ENCODE results near the gene MS4A10.
"Not testable (repeated sequence)": the region's sequence is repeated elsewhere in the genome, so short reads cannot be mapped to it uniquely, and the experiment has no call there.

MS4A10 gene

DNA sequence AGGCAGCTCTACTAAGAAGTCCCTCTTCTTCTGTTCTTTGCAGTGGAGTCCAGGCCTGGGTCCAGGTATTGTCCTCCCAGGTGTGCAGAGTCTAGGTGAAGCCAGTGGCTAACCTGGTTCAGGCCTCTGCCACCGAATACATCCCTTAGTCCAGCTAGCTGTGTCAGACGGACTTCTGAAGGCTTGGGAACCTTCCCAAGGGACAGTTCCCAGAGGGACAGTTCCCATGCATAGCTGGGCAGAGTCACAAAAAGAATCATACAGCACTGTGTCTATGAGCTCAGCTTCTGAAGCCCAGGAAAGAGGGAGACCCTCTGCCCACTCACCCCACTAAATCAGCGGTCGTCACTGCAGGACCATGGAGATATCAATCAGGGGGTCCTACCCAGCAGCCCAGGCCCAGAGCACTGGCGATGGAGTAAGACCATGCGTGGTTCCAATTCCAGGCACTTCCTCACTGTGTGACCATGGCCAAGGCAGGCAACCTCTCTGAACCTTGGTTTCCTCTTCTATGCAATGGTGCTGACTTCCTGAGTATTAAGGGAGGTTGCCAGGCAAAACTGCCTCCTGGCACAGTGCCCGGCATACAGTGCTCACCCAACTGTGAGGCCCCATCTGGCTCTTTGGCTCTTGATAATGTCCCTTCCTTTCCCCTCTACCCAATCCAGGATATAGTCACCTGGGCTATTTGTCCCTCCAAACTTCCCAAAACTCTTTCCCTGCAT, 3.4 kb downstream of the MS4A10 start:
- no peak for DNase-seq (ENCODE audit: low read depth)

DNA sequence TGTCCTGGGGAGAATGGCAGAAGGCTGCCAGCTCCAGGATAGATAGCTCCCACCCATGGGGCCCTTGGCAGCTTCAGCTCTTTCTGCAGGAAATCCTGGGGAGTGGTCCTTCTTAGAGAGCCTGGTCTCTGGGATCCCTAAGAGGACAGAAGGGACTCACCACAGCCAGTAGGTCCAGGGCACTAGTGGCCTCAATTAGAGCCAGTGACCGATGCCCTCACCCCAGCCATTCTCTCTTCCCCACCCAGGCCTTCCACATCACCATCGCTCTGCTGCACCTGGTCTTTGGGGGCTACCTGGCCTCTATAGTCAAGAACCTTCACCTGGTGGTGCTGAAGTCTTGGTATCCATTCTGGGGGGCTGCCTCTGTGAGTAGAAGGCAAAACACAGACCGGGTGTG, 5.6 kb downstream of the MS4A10 start:
- no peak for DNase-seq (ENCODE audit: low read depth)

GRCh38 chr11:60791153-60791933, 6.2 kb downstream of the MS4A10 start:
- DNase-seq (ENCODE audit: low read depth) = no peak

DNA sequence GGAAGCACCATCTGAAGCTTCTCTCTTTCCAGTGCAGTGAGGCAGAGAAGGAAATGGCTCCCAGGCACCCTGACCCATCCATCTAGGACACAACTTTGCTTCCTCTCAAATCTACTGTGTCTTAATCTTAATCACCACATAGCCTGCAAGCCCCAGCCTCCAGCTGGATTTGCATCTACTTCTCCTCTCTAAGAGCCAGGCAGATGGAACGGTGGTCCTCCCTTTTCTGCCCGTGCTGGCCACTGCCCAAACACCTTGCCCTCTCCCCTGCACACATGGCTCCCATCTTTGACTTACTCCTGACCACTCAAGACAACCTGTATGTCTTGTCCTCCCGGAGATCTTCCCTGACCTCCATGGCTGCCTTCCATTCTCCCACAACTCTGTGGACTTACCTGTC, 7.4 kb downstream of the MS4A10 start:
- DNase-seq (ENCODE audit: low read depth) = no peak

- no peak for DNase-seq (ENCODE audit: low read depth)
These were observed 10.2 kb downstream of the MS4A10 start for GRCh38 chr11:60795291-60795690.

GRCh38 chr11:60797846-60798630, 12.9 kb downstream of the MS4A10 start:
- no peak for DNase-seq (ENCODE audit: low read depth)

DNA sequence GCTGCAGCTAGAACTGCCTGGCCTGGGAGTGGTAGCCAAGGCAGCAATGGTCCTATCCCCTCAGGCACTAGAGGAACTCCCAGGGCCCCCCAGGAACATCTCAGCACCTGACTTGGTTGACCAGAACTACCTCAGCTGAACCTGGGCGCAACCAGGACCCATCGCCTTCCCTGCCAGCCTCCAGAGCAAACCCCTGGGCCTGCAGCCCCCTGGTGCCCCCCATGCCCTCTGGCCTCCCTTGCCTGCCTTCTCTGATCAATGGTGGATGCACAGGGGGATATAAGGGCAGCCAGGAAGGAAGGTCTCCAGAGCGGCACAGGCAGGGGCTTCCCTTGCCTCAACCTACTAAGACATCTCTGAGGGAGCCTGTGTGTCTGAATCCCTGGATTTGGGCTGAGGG, 13.5 kb downstream of the MS4A10 start:
- no peak for DNase-seq (ENCODE audit: low read depth)

DNA sequence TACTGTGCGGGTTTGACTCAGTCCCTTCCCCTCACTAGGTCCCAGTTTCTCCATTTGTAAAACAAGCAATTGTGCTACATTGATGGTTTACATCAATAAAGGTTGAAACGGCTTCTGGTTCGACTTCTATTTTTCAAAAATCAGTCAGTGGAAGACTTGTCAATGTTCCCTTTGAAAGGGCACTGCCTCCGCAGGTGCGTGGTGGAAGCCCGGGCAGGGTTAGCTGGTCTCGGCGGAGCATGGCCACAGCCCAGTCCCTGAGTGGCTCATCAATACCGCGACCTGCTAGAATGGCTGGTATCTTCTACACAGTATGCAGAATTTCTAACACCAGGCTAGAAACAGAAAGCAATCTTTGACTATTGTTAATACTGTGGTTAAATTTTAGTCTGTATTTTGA, 16.1 kb downstream of the MS4A10 start:
- no peak for DNase-seq (ENCODE audit: low read depth)

- DNase-seq (ENCODE audit: low read depth) = no peak
These were observed 18.3 kb downstream of the MS4A10 start for GRCh38 chr11:60803273-60803936.

DNA sequence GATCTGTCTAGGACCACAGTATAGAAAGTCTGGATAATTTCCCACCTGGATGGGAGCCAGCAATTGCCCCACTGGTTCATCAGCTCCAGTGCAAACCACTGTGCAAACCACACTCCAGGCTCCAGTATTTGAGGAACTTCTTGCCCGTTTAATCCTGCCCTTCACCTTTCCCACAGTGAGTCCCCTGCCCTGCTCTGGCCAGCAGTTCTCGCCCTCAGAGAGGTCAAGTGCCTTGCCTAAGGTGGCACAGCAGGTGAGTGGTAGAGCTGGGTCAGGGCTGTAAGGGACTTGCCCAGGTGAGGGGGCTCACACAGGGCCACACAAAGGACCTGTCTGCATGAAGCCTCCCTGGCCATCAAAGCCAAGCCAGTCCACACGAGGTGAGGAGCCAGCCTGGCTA, 24.1 kb downstream of the MS4A10 start:
- no peak for DNase-seq (ENCODE audit: low read depth)

- DNase-seq (ENCODE audit: low read depth) = no peak
These were observed 24.6 kb downstream of the MS4A10 start for GRCh38 chr11:60809691-60810090.

DNA sequence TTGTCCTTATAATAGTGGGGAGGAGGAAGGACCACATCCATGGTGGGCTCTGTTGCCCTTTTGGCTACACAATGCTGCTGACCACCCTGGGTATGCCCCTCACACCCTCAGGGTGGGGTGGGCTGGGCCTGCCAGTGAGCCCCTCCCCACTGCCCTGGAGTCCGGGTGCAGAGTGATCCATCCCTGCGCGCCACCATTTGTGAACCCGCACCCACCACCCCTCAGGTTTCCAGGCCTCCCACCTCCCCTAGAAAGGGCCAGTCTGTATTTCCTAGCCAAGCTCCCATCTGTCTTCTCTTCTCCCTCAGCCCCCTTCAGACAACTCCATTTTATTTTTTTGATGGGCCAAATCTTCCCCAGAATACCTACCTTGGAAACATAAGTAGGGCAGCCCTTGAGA, 25.0 kb downstream of the MS4A10 start:
- no peak for DNase-seq (ENCODE audit: low read depth)

DNA sequence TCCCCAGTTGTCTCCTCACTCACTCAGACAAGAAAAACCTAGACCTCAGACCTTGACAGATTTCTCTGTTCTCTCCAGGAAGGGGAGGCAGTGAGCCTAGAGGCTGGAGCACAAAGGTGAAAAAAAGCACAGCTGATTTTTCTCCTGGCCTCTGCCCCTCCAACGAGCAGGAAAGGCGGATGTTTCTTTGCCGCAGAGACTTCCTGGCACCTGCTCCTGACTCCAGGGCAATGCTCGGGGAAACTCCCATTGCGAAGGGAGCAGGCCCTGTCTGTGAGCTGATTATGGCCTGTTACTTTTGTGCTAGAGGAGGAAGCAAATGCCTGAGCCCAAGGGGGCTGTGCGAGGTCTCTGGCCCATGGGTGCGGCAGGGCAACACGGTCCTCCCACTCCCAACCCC, 25.4 kb downstream of the MS4A10 start:
- DNase-seq (ENCODE audit: low read depth) = no peak

- DNase-seq (ENCODE audit: low read depth) = no peak
These were observed 28.2 kb downstream of the MS4A10 start for GRCh38 chr11:60813324-60813723.

DNA sequence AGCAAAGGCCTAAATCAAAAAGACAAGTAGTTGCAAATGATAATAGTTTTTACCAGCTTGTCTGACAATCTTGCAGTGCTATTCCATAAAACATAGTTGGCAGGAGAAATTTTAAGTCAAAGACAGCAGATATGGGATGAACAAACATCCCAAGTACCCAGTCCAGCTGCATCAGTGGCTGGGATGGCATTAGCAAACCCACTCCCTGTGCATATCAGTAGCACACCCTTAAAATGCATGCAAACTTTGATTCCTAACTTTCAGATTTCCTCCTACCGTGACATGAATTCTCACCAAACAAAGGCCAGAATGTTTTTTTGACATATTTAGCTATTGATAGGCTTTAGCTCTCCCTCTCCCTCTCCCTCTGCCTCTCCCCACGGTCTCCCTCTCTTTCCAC, 29.0 kb downstream of the MS4A10 start:
- DNase-seq (ENCODE audit: low read depth) = no peak

GRCh38 chr11:60816590-60817157, 31.5 kb downstream of the MS4A10 start:
- DNase-seq (ENCODE audit: low read depth) = no peak

GRCh38 chr11:60818057-60818456, 32.9 kb downstream of the MS4A10 start:
- no peak for DNase-seq (ENCODE audit: low read depth)

DNA sequence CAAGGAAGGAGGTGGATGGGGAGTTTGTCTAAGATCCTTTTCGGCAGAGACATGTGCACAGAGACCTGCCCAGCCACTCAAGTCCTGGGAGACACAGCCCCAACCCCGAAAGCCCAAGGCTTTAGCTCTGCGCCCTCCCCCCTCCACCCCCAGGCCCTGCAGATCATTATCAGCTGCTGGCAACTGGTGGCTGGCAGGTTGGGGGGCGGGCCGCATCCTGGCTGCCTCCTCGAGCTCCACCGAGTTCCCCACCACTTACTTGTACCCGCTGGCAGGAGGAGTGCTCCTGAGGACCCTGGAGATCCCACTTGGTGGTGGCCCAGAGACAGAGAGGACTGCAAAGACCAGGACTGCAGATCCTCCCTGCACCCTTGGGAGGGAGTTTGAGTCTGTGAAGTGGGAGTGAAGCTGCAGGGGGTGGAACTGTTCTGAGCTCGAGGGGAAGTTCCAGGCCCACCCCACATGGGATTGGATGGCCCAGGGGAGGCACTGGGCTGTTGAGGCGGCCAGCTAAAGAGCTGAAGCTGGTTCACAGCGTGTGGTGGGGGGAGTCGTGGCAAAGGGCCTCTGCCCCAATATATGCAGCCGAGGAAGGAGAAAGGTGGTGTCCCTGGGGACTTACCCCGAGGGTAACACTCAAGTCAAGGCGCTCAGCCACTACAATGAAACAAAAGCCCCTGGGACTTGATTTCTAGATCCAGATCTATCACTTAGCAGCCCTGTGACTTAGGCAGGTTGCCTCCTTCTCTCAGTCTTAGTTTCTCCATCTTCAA, 36.9 kb downstream of the MS4A10 start:
- DNase-seq (ENCODE audit: low read depth) = no peak

DNA sequence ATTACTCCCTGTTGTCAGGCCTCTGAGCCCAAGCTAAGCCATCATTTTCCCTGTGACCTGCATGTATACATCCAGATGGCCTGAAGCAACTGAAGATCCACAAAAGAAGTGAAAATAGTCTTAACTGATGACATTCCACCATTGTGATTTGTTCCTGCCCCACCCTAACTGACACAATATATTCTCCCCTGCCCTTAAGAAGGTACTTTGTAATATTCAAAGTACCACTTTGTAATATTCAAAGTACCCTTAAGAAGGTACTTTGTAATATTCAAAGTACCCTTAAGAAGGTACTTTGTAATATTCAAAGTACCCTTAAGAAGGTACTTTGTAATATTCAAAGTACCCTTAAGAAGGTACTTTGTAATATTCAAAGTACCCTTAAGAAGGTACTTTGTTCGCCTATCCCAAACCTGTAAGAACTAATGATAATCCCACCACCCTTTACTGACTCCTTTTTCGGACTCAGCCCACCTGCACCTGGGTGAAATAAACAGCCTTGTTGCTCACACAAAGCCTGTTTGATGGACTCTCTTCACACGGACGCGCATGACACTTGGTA, 38.7 kb downstream of the MS4A10 start:
- DNase-seq (ENCODE audit: low read depth) = not testable (repeated sequence)

GRCh38 chr11:60825118-60825517, 40.0 kb downstream of the MS4A10 start:
- DNase-seq (ENCODE audit: low read depth) = no peak

DNA sequence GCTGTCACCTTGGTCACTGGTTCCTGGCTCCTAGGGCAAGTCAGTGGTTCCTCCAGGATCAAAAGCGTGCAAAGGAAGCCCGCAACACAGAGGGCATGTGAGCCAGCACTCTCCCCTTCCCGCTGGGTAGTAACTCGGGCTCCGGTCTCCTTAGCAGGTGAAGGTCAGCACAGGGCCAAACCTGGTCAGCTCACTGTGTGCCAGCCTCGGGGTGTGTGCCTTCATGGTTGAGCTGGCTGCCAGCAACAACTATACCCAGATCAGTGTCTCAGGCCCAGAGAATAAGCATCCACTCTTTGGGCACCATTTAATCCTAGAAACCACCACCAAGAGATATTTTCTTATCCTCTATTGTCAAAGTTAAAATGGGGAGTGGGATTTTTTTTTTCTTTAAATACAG, 40.7 kb downstream of the MS4A10 start:
- no peak for DNase-seq (ENCODE audit: low read depth)

Data from stimulated activated CD8-positive, alpha-beta memory T cell treated with anti-CD3 and anti-CD28 coated beads, Interleukin-7, amount 100 ng/mL, for 24 hours (primary cell).